Natural killer cell (primary cell): ENCODE measurements around the gene CAST. TPM values are rescaled to one million over a fixed set of nuclear protein-coding genes. Genes with fewer than 3 reads are reported as not detected.
A peak's percentile ranks its signal among the peaks of the same experiment; 100 is the strongest.

Experiments used
- ATAC-seq, 3 donors: fragments of 150-1000 bp in 2 of 3; fragments of 200-7000 bp in 1 of 3; cut with Tn5 transposase; 1 replicate in 1 of 3; 2 replicates in 2 of 3; pipeline ENCODE4 v1.10.0; 2021; ENCODE audit warnings: mild to moderate bottlenecking in 2 of 3, moderate library complexity in 2 of 3
- DNase-seq, 2 donors: peaks; one replicate each; pipeline versions ENCODE4 v3.0.0 to v3.0.0-alpha.2; 2013 to 2021; ENCODE audit warnings: mixed read lengths in 1 of 2
- H3K27ac ChIP-seq: one replicate; pipeline ENCODE4 v1.5.1; 2013; ENCODE audit warnings: mild to moderate bottlenecking, low read length
- H3K27me3 ChIP-seq: one replicate; pipeline ENCODE4 v1.6.1; 2013; ENCODE audit warnings: low read length; ENCODE audit not compliant: control insufficient read depth, insufficient read depth
- H3K36me3 ChIP-seq: one replicate; pipeline ENCODE4 v1.6.1; 2013; ENCODE audit warnings: low read length; ENCODE audit not compliant: control insufficient read depth, insufficient read depth
- H3K4me1 ChIP-seq: one replicate; pipeline ENCODE4 v1.6.1; 2013; ENCODE audit warnings: low read length; ENCODE audit not compliant: control insufficient read depth, insufficient read depth
- H3K4me3 ChIP-seq: one replicate; pipeline ENCODE4 v1.5.1; 2013; ENCODE audit warnings: low read length
- H3K9me3 ChIP-seq: one replicate; pipeline ENCODE4 v1.6.1; 2013; ENCODE audit warnings: low read length; ENCODE audit not compliant: control insufficient read depth, insufficient read depth
- H3K27ac Mint-ChIP-seq, 2 donors: one replicate each; pipeline ENCODE4 v1.8.0; 2022; ENCODE audit warnings: mild to moderate bottlenecking in 2 of 2, mixed read lengths in 2 of 2, moderate library complexity in 1 of 2
- H3K27me3 Mint-ChIP-seq, 2 donors: one replicate each; pipeline ENCODE4 v1.8.0; 2022; ENCODE audit warnings: low read depth in 2 of 2, mixed read lengths in 2 of 2
- H3K36me3 Mint-ChIP-seq: one replicate; pipeline ENCODE4 v1.8.0; 2022; ENCODE audit warnings: mixed read lengths
- H3K4me1 Mint-ChIP-seq, 2 donors: one replicate each; pipeline ENCODE4 v1.8.0; 2022; ENCODE audit warnings: mixed read lengths in 2 of 2
- H3K4me3 Mint-ChIP-seq: one replicate; pipeline ENCODE4 v1.8.0; 2022; ENCODE audit warnings: mild to moderate bottlenecking, moderate library complexity, mixed read lengths
- H3K9me3 Mint-ChIP-seq, 2 donors: one replicate each; pipeline ENCODE4 v1.8.0; 2022; ENCODE audit warnings: mixed read lengths in 2 of 2
- CTCF ChIP-seq: fragments of 200-600 bp; IDR thresholded peaks from one replicate; pipeline ENCODE4 v1.8.0; 2022; ENCODE audit warnings: antibody characterized with exemption
- WGBS: methylation state at CpG from one replicate; pipeline ENCODE4 v1.1.7; 2013; ENCODE audit warnings: missing lambda C conversion rate; ENCODE audit not compliant: insufficient coverage; 5-methylcytosine and 5-hydroxymethylcytosine counted together
- intact Hi-C: fragments of 100-400 bp; cut with micrococcal nuclease; formaldehyde crosslinking; loops from one replicate; pipeline ENCODE4 v1.14.2; 2022
- total RNA-seq, 4 donors: library from RNA; stranded (reverse); fragments of 120-200 nt in 1 of 4; gene quantifications; one replicate each; pipeline versions ENCODE4 v1.2.3 to v1.2.4, GENCODE V29; 2013 to 2022

The CAST gene
- total RNA-seq, 3 donors from 2014 or later (not counting 1 experiment from before 2014, with no cell fraction given), result 364 to 414 (median 376) TPM

- ATAC-seq (no peak), DNase-seq (no peak)
- Histone ChIP-seq H3K4me3 (no peak overlapping the region), H3K27ac (no peak overlapping the region), H3K36me3 (no peaks in the 10 kb centered on the region), H3K27me3 (no peaks in the 10 kb centered on the region), H3K4me1 (peaks cover 6% of the 10 kb centered on the region), H3K9me3 (no peaks in the 10 kb centered on the region)
- no peaks in the 10 kb centered on the region for H3K36me3 Mint-ChIP-seq
- 97% methylated on average over 2 of the region's 2 CpGs for WGBS
- intact Hi-C loops, result no loop called here
- no peaks in the 10 kb centered on the region for H3K27me3 Mint-ChIP-seq
- peak overlapping the region; percentile 73 to 84 for H3K27ac Mint-ChIP-seq
- peaks cover 78 to 82% of the 10 kb centered on the region in 2 donors for H3K4me1 Mint-ChIP-seq
- peak overlapping the region; percentile 42 for H3K4me3 Mint-ChIP-seq
- no peak for TF ChIP-seq CTCF
- H3K9me3 Mint-ChIP-seq, result no peaks in the 10 kb centered on the region
Observed at GRCh38 chr5:96668725-96669124, 6.5 kb downstream of the CAST start.

- Mint-ChIP-seq H3K36me3 (no peaks in the 10 kb centered on the region), H3K9me3 (no peaks in the 10 kb centered on the region), H3K4me3 (no peak overlapping the region), H3K27ac (peak overlapping the region; percentile 21 to 84), H3K27me3 (no peaks in the 10 kb centered on the region), H3K4me1 (peaks cover 71 to 73% of the 10 kb centered on the region in 2 donors)
- ATAC-seq (no peak), DNase-seq (no peak)
- Histone ChIP-seq H3K27me3 (no peaks in the 10 kb centered on the region), H3K36me3 (no peaks in the 10 kb centered on the region), H3K9me3 (no peaks in the 10 kb centered on the region), H3K27ac (no peak overlapping the region), H3K4me3 (no peak overlapping the region), H3K4me1 (peaks cover 3% of the 10 kb centered on the region)
- WGBS, result 100% methylated on average over 1 of the region's 3 CpGs
- intact Hi-C loops, result no loop called here
- TF ChIP-seq CTCF, result no peak
Observed at GRCh38 chr5:96669909-96670308, 7.7 kb downstream of the CAST start.

- Histone ChIP-seq H3K9me3 (no peaks in the 10 kb centered on the region), H3K27ac (no peak overlapping the region), H3K4me3 (no peak overlapping the region), H3K27me3 (no peaks in the 10 kb centered on the region), H3K36me3 (peaks cover 5% of the 10 kb centered on the region), H3K4me1 (peaks cover 3% of the 10 kb centered on the region)
- H3K9me3 Mint-ChIP-seq, result no peaks in the 10 kb centered on the region
- DNase-seq, result no peak
- no peaks in the 10 kb centered on the region for H3K36me3 Mint-ChIP-seq
- H3K27ac Mint-ChIP-seq, result peak overlapping the region; percentile 61 to 84
- H3K27me3 Mint-ChIP-seq, result no peaks in the 10 kb centered on the region
- peaks cover 66 to 70% of the 10 kb centered on the region in 2 donors for H3K4me1 Mint-ChIP-seq
- no peak for TF ChIP-seq CTCF
- intact Hi-C loops, result no loop called here
- no peak for ATAC-seq
- WGBS, result 94% methylated on average over 5 of the region's 5 CpGs
- no peak overlapping the region for H3K4me3 Mint-ChIP-seq
Observed at GRCh38 chr5:96671441-96671840, 9.3 kb downstream of the CAST start.

GRCh38 chr5:96673127-96673526 is 11.0 kb downstream of the CAST start:
- no peak overlapping the region for H3K4me3 Mint-ChIP-seq
- H3K4me1 Mint-ChIP-seq, result peaks cover 58 to 62% of the 10 kb centered on the region in 2 donors
- Histone ChIP-seq H3K4me3 (no peak overlapping the region), H3K4me1 (peaks cover 3% of the 10 kb centered on the region), H3K27ac (no peak overlapping the region), H3K9me3 (no peaks in the 10 kb centered on the region), H3K27me3 (no peaks in the 10 kb centered on the region), H3K36me3 (peaks cover 20% of the 10 kb centered on the region)
- no peaks in the 10 kb centered on the region for H3K27me3 Mint-ChIP-seq
- ATAC-seq (peak in 1 of 3 donors; percentile 46), DNase-seq (no peak)
- H3K9me3 Mint-ChIP-seq, result no peaks in the 10 kb centered on the region
- H3K36me3 Mint-ChIP-seq, result no peaks in the 10 kb centered on the region
- H3K27ac Mint-ChIP-seq, result peak overlapping the region; percentile 61 to 66
- no peak for TF ChIP-seq CTCF
- intact Hi-C loops, result no loop called here
